OCI-LY3 (cell line): Measurements from ENCODE around the gene EHD3.

Experiments
- H2AFZ ChIP-seq: fragments of 200-600, 300-600 bp; shearing (Covaris generic); 2 replicates; pipeline ENCODE4 v1.6.0; 2014; ENCODE audit warnings: antibody characterized with exemption, low read depth, low read length
- H3K27ac ChIP-seq: fragments of 200-600, 300-600 bp; sonication (generic); 2 replicates; pipeline ENCODE4 v1.5.1; 2014; ENCODE audit warnings: mild to moderate bottlenecking, low read length, moderate library complexity, mixed read lengths
- H3K27me3 ChIP-seq: fragments of 200-600, 300-600 bp; sonication (generic); 2 replicates; pipeline ENCODE4 v1.6.1; 2014; ENCODE audit warnings: low read depth, low read length, mixed read lengths
- H3K36me3 ChIP-seq: fragments of 200-600, 300-600 bp; sonication (generic); replicated peaks from 2 replicates; pipeline ENCODE3; 2014; ENCODE audit warnings: low read depth, low read length, mixed read lengths
- H3K4me1 ChIP-seq: fragments of 300-600, 200-600 bp; sonication (generic); 2 replicates; pipeline ENCODE4 v1.6.1; 2014; ENCODE audit warnings: low read length, mixed read lengths
- H3K4me2 ChIP-seq: fragments of 200-600, 300-600 bp; sonication (generic); 2 replicates; pipeline ENCODE4 v1.6.1; 2014; ENCODE audit warnings: low read length, mixed read lengths
- H3K4me3 ChIP-seq: fragments of 300-600, 200-600 bp; sonication (generic); 2 replicates; pipeline ENCODE4 v1.5.1; 2014; ENCODE audit warnings: antibody characterized with exemption, mild to moderate bottlenecking, low read length, moderate library complexity
- H3K79me2 ChIP-seq: fragments of 300-600, 200-600 bp; shearing (Covaris generic); 2 replicates; pipeline ENCODE4 v1.6.1; 2014; ENCODE audit warnings: mild to moderate bottlenecking, low read length, mixed read lengths
- H3K9ac ChIP-seq: fragments of 300-600, 200-600 bp; shearing (Covaris generic); 2 replicates; pipeline ENCODE4 v1.6.0; 2014; ENCODE audit warnings: mild to moderate bottlenecking, low read length, moderate library complexity
- H3K9me3 ChIP-seq: fragments of 200-600, 300-600 bp; shearing (Covaris generic); 2 replicates; pipeline ENCODE4 v1.6.1; 2014; ENCODE audit warnings: low read length, mixed read lengths; ENCODE audit not compliant: insufficient read depth
- H4K20me1 ChIP-seq: fragments of 200-600, 300-600 bp; sonication (generic); 2 replicates; pipeline ENCODE4 v1.6.1; 2016; ENCODE audit warnings: low read length, mixed read lengths; ENCODE audit not compliant: insufficient read depth
- CTCF ChIP-seq: fragments of 200-600, 300-600 bp; sonication (generic); IDR thresholded peaks from 2 replicates; pipeline ENCODE4 v1.5.1; 2014; ENCODE audit warnings: antibody characterized with exemption, low read length, low read depth
- EZH2phosphoT487 ChIP-seq: fragments of 200-600 bp; shearing (Covaris generic); IDR thresholded peaks from 2 replicates; pipeline ENCODE4 v1.6.1; 2018; ENCODE audit warnings: antibody characterized with exemption, mixed run types, low read depth

The EHD3 gene

GRCh38 chr2:31240381-31241365 is 6.7 kb downstream of the EHD3 start:
- H3K4me2 ChIP-seq, result no peak overlapping the region

DNA sequence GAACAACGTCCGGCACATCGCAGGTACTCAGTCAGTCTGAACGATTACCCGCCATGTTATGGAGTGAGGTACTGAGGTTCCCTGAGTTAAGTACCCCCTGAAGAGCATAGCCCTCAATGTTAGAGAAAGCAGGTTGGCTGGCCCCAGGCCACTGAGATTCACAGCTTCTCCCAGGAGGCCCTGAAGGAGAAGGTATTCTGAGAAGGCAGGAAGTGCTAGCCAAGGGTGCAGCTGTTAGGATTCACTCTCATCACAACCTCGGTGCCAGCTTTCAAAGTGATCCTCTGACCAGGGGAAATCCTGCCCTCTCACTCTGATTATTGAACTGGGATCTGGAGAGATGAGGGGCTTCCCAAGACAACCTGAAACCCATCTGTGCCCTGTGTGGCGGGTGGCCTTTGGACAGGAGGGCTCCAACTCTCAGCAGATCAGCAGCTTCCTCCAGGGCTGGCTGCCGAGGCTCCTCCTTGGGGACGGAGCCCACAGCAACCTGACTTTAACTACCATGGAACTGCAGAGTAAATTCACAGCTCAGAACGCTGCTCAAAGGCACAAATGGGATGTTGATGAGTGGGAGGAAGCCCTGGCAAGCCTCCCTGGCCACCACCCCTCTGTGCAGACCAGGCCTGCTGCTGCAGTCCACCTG is 7.8 kb downstream of the EHD3 start:
- Histone ChIP-seq H3K4me1 (peaks cover 16% of the 10 kb centered on the region), H3K27me3 (no peaks in the 10 kb centered on the region), H3K9ac (no peak overlapping the region), H3K27ac (no peak overlapping the region), H3K4me2 (peak overlapping the region; percentile 12; the same call in 1 of the 2 replicates), H3K79me2 (no peaks in the 10 kb centered on the region), H4K20me1 (no peaks in the 10 kb centered on the region), H2AFZ (no peak overlapping the region), H3K36me3 (peaks cover 8% of the 10 kb centered on the region), H3K9me3 (no peaks in the 10 kb centered on the region), H3K4me3 (no peak overlapping the region)
- TF ChIP-seq CTCF (no peak), EZH2phosphoT487 (no peak)

More at GRCh38 chr2:31240381-31241365, 6.7 kb downstream of the EHD3 start:
- Histone ChIP-seq H3K27me3 (no peaks in the 10 kb centered on the region), H3K4me1 (peaks cover 21% of the 10 kb centered on the region), H3K4me3 (no peak overlapping the region), H3K27ac (no peak overlapping the region), H3K9ac (no peak overlapping the region), H4K20me1 (no peaks in the 10 kb centered on the region), H3K9me3 (no peaks in the 10 kb centered on the region), H3K36me3 (peaks cover 8% of the 10 kb centered on the region), H3K79me2 (no peaks in the 10 kb centered on the region), H2AFZ (no peak overlapping the region)
- TF ChIP-seq CTCF (no peak), EZH2phosphoT487 (no peak)

- no peaks in the 10 kb centered on the region for H3K9me3 ChIP-seq
- H3K27ac ChIP-seq, result no peak overlapping the region
- peaks cover 16% of the 10 kb centered on the region for H3K4me1 ChIP-seq
- H3K9ac ChIP-seq, result no peak overlapping the region
- TF ChIP-seq CTCF (no peak), EZH2phosphoT487 (no peak)
- H3K27me3 ChIP-seq, result no peaks in the 10 kb centered on the region
- H3K4me3 ChIP-seq, result no peak overlapping the region
- no peak overlapping the region for H3K4me2 ChIP-seq
- H4K20me1 ChIP-seq, result no peaks in the 10 kb centered on the region
- H3K36me3 ChIP-seq, result peaks cover 15% of the 10 kb centered on the region
- H2AFZ ChIP-seq, result no peak overlapping the region
- no peaks in the 10 kb centered on the region for H3K79me2 ChIP-seq
Measured at GRCh38 chr2:31243053-31243452, 9.1 kb downstream of the EHD3 start.

DNA sequence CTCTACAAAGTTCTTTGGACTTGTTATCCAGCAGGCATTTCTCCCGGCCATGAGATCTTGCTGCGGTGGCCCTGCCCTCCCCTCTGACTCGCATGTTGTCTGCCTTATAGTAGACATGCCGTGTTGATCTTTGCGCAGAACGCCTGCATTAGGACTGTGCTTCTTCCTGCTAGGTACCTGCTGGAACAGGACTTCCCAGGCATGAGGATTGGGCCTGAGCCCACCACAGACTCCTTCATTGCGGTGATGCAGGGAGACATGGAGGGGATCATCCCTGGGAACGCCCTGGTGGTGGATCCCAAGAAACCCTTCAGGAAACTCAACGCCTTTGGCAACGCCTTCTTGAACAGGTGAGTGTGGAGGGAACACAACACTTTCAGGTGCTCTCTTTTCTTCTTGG is 10.1 kb downstream of the EHD3 start:
- no peak overlapping the region for H3K4me2 ChIP-seq
- H3K36me3 ChIP-seq, result peaks cover 19% of the 10 kb centered on the region
- no peak overlapping the region for H3K4me3 ChIP-seq
- H3K9ac ChIP-seq, result no peak overlapping the region
- H2AFZ ChIP-seq, result no peak overlapping the region
- TF ChIP-seq EZH2phosphoT487 (no peak), CTCF (no peak)
- H3K4me1 ChIP-seq, result peaks cover 16% of the 10 kb centered on the region
- no peaks in the 10 kb centered on the region for H3K27me3 ChIP-seq
- no peaks in the 10 kb centered on the region for H3K79me2 ChIP-seq
- no peaks in the 10 kb centered on the region for H3K9me3 ChIP-seq
- no peak overlapping the region for H3K27ac ChIP-seq
- no peaks in the 10 kb centered on the region for H4K20me1 ChIP-seq
